NCI-H187 treated with DMSO at 0.1 percent for 48 hours (cell line): Measurements from ENCODE around the gene CELF4.

ENCODE experiments used
- DNase-seq: peaks from one replicate; lab custom pipeline; 2025; lab: John Stamatoyannopoulos, UW

Gene CELF4

GRCh38 chr18:37258131-37258530 is 307.5 kb downstream of the CELF4 start:
- DNase-seq, result no peak

GRCh38 chr18:37254973-37255372 is 310.6 kb downstream of the CELF4 start:
- DNase-seq, result no peak

GRCh38 chr18:37254236-37254754 is 311.3 kb downstream of the CELF4 start:
- no peak for DNase-seq

GRCh38 chr18:37253394-37254235 is 312.0 kb downstream of the CELF4 start:
- DNase-seq, result no peak

GRCh38 chr18:37252854-37253393 is 312.7 kb downstream of the CELF4 start:
- no peak for DNase-seq

GRCh38 chr18:37252342-37252741 is 313.3 kb downstream of the CELF4 start:
- no peak for DNase-seq

- DNase-seq, result no peak
Observed at GRCh38 chr18:37251679-37252078, 313.9 kb downstream of the CELF4 start.

GRCh38 chr18:37249895-37250618 is 315.5 kb downstream of the CELF4 start:
- no peak for DNase-seq

- no peak for DNase-seq
Observed at GRCh38 chr18:37249171-37249886, 316.3 kb downstream of the CELF4 start.

- no peak for DNase-seq
Observed at GRCh38 chr18:37248281-37248680, 317.3 kb downstream of the CELF4 start.

- no peak for DNase-seq
Observed at GRCh38 chr18:37247497-37248161, 318.0 kb downstream of the CELF4 start.

GRCh38 chr18:37246779-37247340 is 318.7 kb downstream of the CELF4 start:
- DNase-seq, result no peak

- no peak for DNase-seq
Observed at GRCh38 chr18:37244618-37245017, 321.0 kb downstream of the CELF4 start.

- DNase-seq, result no peak
Observed at GRCh38 chr18:37243741-37244140, 321.9 kb downstream of the CELF4 start.

GRCh38 chr18:37242826-37243560 is 322.6 kb downstream of the CELF4 start:
- DNase-seq, result no peak

- DNase-seq, result no peak
Observed at GRCh38 chr18:37242091-37242490, 323.5 kb downstream of the CELF4 start.

GRCh38 chr18:37238282-37239108 is 327.1 kb downstream of the CELF4 start:
- DNase-seq, result no peak

GRCh38 chr18:37235583-37235982 is 330.0 kb downstream of the CELF4 start:
- no peak for DNase-seq

- DNase-seq, result no peak
Observed at GRCh38 chr18:37231251-37231650, 334.3 kb downstream of the CELF4 start.

GRCh38 chr18:37230768-37231167 is 334.8 kb downstream of the CELF4 start:
- DNase-seq, result no peak
